Measurements from ENCODE around the gene ZNF100. TPM values are rescaled to one million over a fixed set of nuclear protein-coding genes. Genes with fewer than 3 reads are reported as not detected.
"Not testable (repeated sequence)": the region's sequence is repeated elsewhere in the genome, so short reads cannot be mapped to it uniquely, and the experiment has no call there.

ZNF100 gene
- total RNA-seq, 1 donor from 2014 or later: 5.4 TPM

DNA sequence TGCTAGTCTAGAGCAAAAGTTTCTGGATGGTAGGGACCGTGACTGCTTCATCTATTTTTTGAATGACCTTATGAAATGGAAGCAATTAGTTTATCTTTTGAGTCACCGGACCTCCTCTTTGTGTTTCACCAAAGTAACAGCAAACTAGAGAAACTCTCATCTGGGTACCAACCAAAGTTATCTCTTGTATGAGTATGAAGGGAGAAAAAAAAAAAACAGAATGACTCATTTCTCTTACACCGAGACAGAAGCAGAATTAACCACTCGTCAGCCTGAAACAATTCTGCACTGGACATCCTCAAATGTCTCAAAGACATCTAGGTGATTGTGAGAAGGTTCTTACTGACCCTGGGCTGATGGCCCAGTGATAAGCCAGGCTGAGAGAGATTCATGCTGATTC lies 18.3 kb downstream of the ZNF100 start:
- Mint-ChIP-seq H3K9me3 (ENCODE audit: low read depth) (no peaks in the 10 kb centered on the region), H3K27ac (ENCODE audit: unreplicated experiment) (no peak overlapping the region), H3K4me1 (ENCODE audit: low read depth) (peaks cover 20% of the 10 kb centered on the region), H3K4me3 (ENCODE audit: unreplicated experiment) (no peak overlapping the region), H3K27me3 (ENCODE audit: low read depth) (no peaks in the 10 kb centered on the region), H3K36me3 (ENCODE audit: low read depth) (peaks cover 15% of the 10 kb centered on the region)
- DNase-seq (ENCODE audit: low spot score): no peak
- TF ChIP-seq, protein P1, sequence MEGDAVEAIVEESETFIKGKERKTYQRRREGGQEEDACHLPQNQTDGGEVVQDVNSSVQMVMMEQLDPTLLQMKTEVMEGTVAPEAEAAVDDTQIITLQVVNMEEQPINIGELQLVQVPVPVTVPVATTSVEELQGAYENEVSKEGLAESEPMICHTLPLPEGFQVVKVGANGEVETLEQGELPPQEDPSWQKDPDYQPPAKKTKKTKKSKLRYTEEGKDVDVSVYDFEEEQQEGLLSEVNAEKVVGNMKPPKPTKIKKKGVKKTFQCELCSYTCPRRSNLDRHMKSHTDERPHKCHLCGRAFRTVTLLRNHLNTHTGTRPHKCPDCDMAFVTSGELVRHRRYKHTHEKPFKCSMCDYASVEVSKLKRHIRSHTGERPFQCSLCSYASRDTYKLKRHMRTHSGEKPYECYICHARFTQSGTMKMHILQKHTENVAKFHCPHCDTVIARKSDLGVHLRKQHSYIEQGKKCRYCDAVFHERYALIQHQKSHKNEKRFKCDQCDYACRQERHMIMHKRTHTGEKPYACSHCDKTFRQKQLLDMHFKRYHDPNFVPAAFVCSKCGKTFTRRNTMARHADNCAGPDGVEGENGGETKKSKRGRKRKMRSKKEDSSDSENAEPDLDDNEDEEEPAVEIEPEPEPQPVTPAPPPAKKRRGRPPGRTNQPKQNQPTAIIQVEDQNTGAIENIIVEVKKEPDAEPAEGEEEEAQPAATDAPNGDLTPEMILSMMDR (IDR thresholded peaks at IDR 0.05): no peak

GRCh38 chr19:21748088-21748487 lies 19.3 kb downstream of the ZNF100 start:
- no peaks in the 10 kb centered on the region for H3K27me3 Mint-ChIP-seq (ENCODE audit: low read depth)
- H3K4me1 Mint-ChIP-seq (ENCODE audit: low read depth): peaks cover 20% of the 10 kb centered on the region
- H3K9me3 Mint-ChIP-seq (ENCODE audit: low read depth): no peaks in the 10 kb centered on the region
- DNase-seq (ENCODE audit: low spot score): no peak
- H3K4me3 Mint-ChIP-seq (ENCODE audit: unreplicated experiment): no peak overlapping the region
- H3K27ac Mint-ChIP-seq (ENCODE audit: unreplicated experiment): no peak overlapping the region
- peaks cover 19% of the 10 kb centered on the region for H3K36me3 Mint-ChIP-seq (ENCODE audit: low read depth)
- TF ChIP-seq, protein P1 (IDR thresholded peaks at IDR 0.05): no peak

DNA sequence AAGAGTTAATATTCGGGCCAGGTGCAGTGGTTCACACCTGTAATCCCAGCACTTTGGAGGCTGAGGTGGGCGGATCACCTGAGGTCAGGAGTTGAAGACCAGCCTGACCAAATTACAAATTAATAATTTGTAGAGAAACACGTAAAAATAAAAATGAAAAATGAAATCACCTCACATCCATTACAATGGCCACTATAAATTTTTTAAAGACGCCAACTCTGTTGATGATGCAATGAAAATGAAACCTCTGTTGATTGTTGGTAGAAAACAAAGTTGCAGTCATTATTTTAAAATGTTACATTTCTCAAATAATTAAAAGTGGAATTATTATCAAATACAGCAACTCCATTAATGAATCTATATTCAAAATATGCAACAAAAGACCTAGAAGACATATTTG lies 26.8 kb downstream of the ZNF100 start:
- no peak for DNase-seq (ENCODE audit: low spot score)
- H3K4me1 Mint-ChIP-seq (ENCODE audit: low read depth): no peaks in the 10 kb centered on the region
- peaks cover 25% of the 10 kb centered on the region for H3K9me3 Mint-ChIP-seq (ENCODE audit: low read depth)
- H3K36me3 Mint-ChIP-seq (ENCODE audit: low read depth): peaks cover 47% of the 10 kb centered on the region
- TF ChIP-seq, protein P1 (IDR thresholded peaks at IDR 0.05): no peak
- H3K27me3 Mint-ChIP-seq (ENCODE audit: low read depth): no peaks in the 10 kb centered on the region
- no peak overlapping the region for H3K4me3 Mint-ChIP-seq (ENCODE audit: unreplicated experiment)
- H3K27ac Mint-ChIP-seq (ENCODE audit: unreplicated experiment): no peak overlapping the region

GRCh38 chr19:21726942-21727747 lies 40.2 kb downstream of the ZNF100 start:
- not testable (repeated sequence) for H3K4me1 Mint-ChIP-seq (ENCODE audit: low read depth); H3K27me3 Mint-ChIP-seq (ENCODE audit: low read depth); DNase-seq (ENCODE audit: low spot score); H3K4me3 Mint-ChIP-seq (ENCODE audit: unreplicated experiment); H3K27ac Mint-ChIP-seq (ENCODE audit: unreplicated experiment)
- H3K36me3 Mint-ChIP-seq (ENCODE audit: low read depth): peaks cover 46% of the 10 kb centered on the region
- H3K9me3 Mint-ChIP-seq (ENCODE audit: low read depth): peaks cover 45% of the 10 kb centered on the region

- no peak overlapping the region for H3K4me3 Mint-ChIP-seq (ENCODE audit: unreplicated experiment)
- peaks cover 6% of the 10 kb centered on the region for H3K36me3 Mint-ChIP-seq (ENCODE audit: low read depth)
- TF ChIP-seq, protein P1 (IDR thresholded peaks at IDR 0.05): no peak
- H3K4me1 Mint-ChIP-seq (ENCODE audit: low read depth): no peaks in the 10 kb centered on the region
- no peak overlapping the region for H3K27ac Mint-ChIP-seq (ENCODE audit: unreplicated experiment)
- peaks cover 24% of the 10 kb centered on the region for H3K9me3 Mint-ChIP-seq (ENCODE audit: low read depth)
- no peaks in the 10 kb centered on the region for H3K27me3 Mint-ChIP-seq (ENCODE audit: low read depth)
- no peak for DNase-seq (ENCODE audit: low spot score)
Measured at GRCh38 chr19:21713761-21714160, 53.6 kb downstream of the ZNF100 start.

- Mint-ChIP-seq H3K27ac (ENCODE audit: unreplicated experiment) (no peak overlapping the region), H3K9me3 (ENCODE audit: low read depth) (peaks cover 26% of the 10 kb centered on the region), H3K4me3 (ENCODE audit: unreplicated experiment) (no peak overlapping the region), H3K4me1 (ENCODE audit: low read depth) (no peaks in the 10 kb centered on the region), H3K27me3 (ENCODE audit: low read depth) (no peaks in the 10 kb centered on the region), H3K36me3 (ENCODE audit: low read depth) (no peaks in the 10 kb centered on the region)
- peak; percentile 79 for DNase-seq (ENCODE audit: low spot score)
- TF ChIP-seq, protein P1 (IDR thresholded peaks at IDR 0.05): no peak
Measured at GRCh38 chr19:21709464-21709863, 57.9 kb downstream of the ZNF100 start.

DNA sequence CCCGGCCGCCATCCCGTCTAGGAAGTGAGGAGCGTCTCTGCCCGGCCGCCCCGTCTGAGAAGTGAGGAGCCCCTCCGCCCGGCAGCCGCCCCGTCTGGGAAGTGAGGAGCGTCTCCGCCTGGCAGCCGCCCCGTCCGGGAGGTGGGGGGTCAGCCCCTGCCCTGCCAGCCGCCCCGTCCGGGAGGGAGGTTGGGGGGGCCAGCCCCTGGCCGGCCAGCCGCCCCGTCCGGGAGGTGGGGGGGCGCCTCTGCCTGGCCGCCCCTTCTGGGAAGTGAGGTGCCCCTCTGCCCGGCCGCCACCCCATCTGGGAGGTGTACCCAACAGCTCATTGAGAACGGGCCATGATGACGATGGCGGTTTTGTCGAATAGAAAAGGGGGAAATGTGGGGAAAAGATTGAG lies 59.5 kb downstream of the ZNF100 start:
- H3K36me3 Mint-ChIP-seq (ENCODE audit: low read depth); H3K27me3 Mint-ChIP-seq (ENCODE audit: low read depth); H3K4me3 Mint-ChIP-seq (ENCODE audit: unreplicated experiment); DNase-seq (ENCODE audit: low spot score); H3K27ac Mint-ChIP-seq (ENCODE audit: unreplicated experiment); H3K4me1 Mint-ChIP-seq (ENCODE audit: low read depth): not testable (repeated sequence)
- peaks cover 22% of the 10 kb centered on the region for H3K9me3 Mint-ChIP-seq (ENCODE audit: low read depth)

All from chondrocyte (in vitro differentiated cells).